ENCODE data around the gene MAP3K5.
"Not testable (repeated sequence)": the region's sequence is repeated elsewhere in the genome, so short reads cannot be mapped to it uniquely, and the experiment has no call there.

Gene MAP3K5

DNA sequence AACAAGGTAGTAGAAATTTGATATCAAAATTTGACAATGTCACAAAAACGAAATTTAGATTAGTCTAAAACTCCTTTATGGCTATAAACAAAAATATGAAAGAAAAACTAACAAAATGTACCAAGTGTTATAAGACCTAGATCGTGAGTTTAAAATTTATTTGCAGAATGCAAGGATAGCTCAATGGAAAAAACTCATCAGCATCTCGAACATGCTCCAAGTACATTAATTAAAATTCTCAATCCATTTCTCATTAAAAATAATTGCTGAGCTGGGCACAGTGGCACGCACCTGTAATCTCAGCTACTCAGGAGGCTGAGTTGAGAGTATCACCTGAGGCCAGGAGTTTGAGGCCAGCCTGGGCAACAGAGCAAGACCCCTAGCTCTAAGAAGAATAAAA lies 70.8 kb downstream of the MAP3K5 start:
- no peak for DNase-seq (ENCODE audit: low read depth)

DNA sequence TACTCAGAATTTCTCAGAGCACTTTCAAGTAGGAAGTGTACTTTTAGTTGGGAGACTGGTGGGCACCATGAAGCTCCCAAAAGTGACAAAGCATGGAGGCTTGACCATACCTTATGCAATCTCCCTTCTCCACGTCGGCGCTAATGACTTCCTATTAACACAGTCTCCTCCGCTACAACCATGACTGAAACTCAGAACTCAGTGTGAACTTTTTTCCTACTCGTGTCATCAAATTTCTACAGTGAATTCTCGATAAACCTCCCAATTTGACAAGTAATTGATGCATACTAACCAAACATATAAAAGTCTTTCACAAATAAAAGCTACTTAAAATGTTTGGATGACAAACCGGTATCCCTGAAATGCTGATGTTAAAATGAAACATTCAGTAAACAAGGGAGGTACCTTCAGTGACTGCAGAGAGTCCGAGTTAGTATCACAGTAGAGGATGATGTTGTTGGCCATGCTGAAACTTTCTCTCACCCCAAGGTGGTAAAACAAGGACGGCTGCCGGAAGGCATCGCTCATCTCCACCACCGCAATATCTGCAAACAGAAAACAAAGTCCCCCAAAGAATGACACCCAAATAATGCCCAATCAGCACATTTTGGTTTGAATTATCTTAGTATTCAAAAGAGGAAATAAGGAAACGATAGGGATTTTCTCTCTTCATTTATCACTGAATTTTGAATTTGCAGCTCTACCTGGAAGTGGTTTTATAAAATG lies 72.1 kb downstream of the MAP3K5 start:
- no peak for DNase-seq (ENCODE audit: low read depth)

DNA sequence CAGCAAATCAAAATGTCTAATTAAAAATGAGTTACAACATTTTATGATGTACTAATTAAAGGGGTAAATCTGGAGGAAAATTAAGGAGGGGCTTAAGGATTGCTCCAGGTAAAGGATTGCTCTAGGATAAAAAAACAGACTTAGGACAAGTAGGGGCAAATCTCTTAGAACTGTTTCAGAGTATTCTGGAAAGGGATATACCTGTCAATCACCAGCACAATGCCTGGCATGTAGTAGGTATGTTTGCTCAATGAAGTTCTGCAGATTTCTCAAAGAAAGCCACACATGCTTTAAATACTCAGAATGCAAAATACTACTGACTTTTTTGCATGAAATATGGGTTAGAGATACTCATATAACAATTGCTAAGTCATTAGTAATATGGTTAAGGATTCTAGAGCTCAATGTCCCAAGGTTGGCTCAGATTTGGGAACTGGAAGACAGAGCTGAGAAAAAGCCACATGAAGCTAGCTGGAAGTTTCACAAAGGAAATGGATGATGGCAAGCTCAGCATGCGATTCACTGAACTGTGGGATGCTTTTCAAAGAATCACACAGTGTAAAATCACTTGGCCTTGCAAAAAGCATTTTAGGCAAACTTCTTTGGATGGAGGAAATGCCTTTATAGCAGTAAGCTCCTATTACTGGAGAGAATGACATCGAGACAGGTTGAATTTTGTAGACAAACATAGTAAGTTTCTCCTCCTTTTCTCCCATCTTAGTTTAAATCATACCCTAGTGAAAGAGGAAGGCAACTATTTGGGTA lies 72.8 kb downstream of the MAP3K5 start:
- DNase-seq (ENCODE audit: low read depth), result no peak

DNA sequence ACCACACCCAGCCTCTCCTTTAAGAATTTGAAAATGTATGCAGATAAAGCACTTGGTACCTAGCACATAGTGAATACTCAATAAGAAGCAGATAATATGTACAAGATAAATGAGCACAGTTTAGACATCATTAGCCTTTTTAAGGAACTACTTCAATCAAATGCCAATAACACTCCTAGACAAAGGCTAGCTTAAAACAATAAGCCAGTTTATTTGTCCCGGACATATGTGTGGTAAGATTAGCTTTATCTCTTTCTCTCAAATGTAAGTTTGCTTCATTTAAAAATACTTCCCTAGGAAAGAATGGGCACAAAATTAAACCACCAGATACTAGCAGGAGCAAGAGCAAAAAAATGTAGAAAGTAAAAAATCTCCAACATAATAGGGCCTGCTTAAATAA lies 73.8 kb downstream of the MAP3K5 start:
- DNase-seq (ENCODE audit: low read depth), result no peak

DNA sequence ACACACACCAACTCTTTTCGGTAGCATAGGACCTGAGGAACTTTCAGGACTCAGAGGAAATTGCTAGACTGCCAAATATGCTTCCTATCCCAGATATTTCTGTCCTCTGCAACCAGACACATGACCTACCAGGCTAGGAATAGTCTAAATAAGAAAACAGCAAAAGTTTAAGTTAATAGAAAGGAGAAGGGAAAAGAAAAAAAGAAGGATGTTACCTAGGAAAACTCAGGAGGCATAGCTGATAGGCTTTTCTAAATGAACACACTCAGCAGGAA lies 74.6 kb downstream of the MAP3K5 start:
- DNase-seq (ENCODE audit: low read depth), result no peak

GRCh38 chr6:136716917-136717715 lies 75.2 kb downstream of the MAP3K5 start:
- DNase-seq (ENCODE audit: low read depth), result no peak

DNA sequence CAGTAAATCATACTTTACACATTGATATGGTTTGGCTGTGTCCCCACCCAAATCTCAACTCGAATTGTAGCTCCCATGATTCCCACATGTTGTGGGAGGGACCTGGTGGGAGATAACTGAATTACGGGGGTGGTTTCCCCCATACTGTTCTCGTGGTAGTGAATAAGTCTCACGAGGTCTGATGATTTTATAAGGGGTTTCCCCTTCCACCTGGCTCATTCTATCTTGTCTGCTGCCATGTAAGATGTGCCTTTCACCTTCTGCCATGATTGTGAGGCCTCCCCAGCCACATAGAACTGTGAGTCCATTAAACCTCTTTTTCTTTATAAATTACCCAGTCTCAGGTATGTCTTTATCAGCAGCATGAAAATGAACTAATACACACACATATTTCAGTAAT lies 79.6 kb downstream of the MAP3K5 start:
- DNase-seq (ENCODE audit: low read depth), result not testable (repeated sequence)

DNA sequence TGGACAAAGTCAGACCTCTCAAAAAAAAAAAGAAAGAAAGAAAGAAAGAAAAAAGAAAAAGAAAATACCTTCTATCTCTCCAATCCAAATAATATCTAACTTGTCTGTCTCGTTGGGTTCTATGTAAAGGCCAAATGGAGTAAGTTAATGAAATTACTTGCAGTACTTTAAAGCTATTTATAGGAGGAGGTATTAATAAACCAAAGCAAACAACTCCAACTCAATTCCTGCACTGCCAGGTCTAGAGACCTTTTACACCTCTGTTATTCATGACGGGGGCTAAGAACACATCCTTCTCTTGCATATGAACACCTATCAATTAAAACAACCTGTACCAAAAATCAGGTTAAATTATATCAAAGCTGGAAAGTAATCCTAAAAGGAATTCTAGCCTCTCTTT lies 80.6 kb downstream of the MAP3K5 start:
- no peak for DNase-seq (ENCODE audit: low read depth)

GRCh38 chr6:136710877-136711552 lies 81.3 kb downstream of the MAP3K5 start:
- DNase-seq (ENCODE audit: low read depth), result no peak

DNA sequence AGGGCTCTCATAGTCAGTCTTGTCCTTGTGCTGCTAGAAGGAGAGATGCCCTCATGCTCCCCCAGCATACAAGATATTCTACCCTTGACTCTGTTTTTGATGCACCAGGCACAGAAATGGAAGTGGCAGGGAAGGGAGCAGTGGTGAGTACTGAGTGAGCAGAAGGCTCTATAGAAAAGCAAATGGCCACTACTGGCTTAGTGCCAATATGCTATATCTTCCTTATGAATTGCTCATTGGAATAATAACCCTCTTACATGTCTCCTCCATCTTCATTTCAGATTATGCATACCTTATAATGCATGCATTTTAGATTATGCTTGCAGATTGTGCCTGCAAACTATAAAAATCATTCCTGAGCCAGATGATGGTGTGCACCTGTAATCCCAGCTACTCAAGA lies 82.8 kb downstream of the MAP3K5 start:
- DNase-seq (ENCODE audit: low read depth), result no peak

GRCh38 chr6:136706430-136706829 lies 85.8 kb downstream of the MAP3K5 start:
- DNase-seq (ENCODE audit: low read depth), result no peak

- DNase-seq (ENCODE audit: low read depth), result no peak
Measured at GRCh38 chr6:136703331-136703865, 88.9 kb downstream of the MAP3K5 start.

GRCh38 chr6:136701045-136701444 lies 91.2 kb downstream of the MAP3K5 start:
- no peak for DNase-seq (ENCODE audit: low read depth)

DNA sequence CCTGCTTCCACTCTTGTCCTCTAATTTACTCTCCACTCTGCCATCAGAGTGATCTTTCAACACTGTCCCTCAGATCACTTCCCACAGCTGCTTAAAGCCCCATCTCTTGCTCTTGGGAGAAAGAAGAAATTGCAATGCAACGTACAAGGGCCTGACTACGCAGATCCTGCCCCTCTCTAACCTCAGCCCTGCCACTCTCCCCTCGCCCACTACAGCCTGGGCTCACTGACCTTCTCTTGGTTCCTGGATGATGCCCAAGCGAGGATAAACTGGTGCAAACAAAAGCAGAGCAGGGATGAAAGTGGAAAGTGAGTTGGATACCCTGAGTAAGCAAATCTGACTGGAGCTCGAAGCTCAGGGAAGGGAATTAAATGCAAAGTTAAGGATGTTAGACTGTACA lies 92.9 kb downstream of the MAP3K5 start:
- no peak for DNase-seq (ENCODE audit: low read depth)

DNA sequence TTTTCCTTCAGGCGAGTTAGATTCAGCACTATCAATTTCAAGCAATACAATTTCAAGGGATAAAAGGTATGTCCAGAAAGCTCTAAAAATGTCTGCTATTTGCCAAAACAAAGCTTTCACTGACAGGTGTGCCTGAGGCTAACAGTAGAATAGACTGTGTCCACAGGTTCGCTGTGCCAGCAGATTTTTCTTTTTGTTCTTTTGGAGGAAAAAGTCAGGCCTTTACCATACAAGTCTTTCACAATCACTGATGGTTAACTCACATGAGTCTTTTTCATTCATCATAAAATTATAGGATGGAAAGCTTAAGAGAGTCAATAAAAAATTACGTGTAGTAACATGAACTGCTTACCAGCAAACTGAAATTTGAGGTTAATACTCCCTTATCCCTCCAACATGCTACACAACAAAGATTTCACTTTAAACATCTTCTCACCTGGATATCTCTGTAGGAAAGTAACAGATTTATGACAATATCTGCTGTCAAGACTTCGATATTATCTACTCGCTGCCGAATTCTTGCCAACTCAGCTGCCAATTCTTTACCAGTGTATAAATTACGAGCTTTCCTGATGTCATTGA lies 95.4 kb downstream of the MAP3K5 start:
- no peak for DNase-seq (ENCODE audit: low read depth)

DNA sequence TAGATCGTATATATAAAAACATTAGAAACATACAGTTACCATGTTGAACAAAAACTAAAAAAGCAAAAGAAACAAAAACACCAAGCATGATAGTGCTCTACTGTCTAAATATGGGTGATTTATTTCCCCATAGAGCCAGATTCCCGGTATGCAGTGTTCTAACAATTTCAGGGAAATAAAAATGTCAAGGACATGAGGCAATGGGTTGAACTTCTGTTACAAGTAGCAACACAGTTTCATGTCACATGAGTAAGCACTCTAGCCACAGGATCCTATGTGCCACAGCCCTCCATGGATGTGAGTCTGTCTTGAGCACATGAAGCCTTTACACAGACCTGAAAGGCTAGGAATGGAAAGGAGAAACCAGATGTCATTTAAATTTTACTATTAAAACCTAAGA lies 96.0 kb downstream of the MAP3K5 start:
- no peak for DNase-seq (ENCODE audit: low read depth)

DNA sequence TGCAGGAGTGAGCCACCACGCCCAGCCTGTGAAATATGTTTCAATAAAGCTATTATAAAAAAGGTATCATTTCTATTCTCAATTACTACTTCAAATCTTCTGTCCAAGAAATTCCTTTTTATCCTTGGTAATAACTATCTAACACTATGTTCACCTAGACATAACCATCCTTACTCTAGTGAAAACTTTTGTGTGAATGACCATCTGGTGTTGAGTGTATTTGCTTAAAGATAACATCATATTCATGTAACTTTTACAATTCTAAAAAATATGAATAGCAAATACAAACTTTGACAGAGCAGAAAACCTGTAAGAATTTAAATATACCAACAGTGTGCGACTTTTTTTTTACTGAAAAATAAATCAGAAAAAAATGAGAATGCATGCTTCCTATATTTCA lies 96.9 kb downstream of the MAP3K5 start:
- no peak for DNase-seq (ENCODE audit: low read depth)

DNA sequence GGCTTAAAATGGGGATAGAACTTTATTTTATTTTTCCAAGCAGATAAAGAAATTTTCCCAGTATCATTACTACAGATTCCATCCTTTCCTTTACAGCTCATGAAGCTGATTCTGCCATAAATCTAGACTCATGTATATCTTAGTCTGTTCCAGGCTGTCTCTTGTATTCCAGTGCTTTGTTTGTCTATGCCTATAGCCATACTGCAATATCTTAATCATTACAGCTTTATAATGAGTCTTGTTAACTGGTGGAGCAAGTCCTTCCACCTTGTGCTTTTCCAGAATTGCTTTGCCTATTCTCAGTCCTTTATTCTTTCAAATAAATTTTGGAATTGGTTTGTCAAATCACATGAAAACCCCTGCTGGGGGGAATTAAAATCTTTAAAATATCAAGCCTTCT lies 99.2 kb downstream of the MAP3K5 start:
- DNase-seq (ENCODE audit: low read depth), result no peak

- DNase-seq (ENCODE audit: low read depth), result not testable (repeated sequence)
Measured at GRCh38 chr6:136687894-136688293, 104.4 kb downstream of the MAP3K5 start.

DNA sequence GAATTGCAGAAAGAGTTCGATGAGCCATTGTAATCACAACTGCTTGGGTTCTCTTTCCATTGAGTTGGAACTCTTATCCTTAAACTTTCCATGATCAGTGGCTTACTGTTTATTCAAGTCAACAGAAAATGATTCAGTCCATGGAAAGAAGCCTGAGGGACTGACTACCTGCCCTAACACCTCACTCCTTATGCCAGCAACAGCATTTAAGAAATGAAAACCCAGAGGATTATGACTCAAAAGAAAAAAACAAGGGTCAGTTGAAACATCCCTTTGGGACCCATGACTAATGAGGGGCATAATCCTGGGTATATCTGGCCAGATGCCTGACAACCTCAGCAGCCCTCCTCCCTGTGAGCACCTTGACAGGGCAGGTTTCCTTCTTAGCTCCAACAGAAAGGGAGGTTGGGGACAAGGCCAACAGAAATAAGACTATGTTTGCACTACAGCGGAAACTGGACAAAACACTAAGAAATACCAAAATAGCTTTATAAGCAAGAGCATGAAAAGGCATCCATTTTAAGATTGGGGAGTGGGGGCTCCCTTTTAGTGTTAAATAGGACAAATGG lies 106.7 kb downstream of the MAP3K5 start:
- no peak for DNase-seq (ENCODE audit: low read depth)

DNA sequence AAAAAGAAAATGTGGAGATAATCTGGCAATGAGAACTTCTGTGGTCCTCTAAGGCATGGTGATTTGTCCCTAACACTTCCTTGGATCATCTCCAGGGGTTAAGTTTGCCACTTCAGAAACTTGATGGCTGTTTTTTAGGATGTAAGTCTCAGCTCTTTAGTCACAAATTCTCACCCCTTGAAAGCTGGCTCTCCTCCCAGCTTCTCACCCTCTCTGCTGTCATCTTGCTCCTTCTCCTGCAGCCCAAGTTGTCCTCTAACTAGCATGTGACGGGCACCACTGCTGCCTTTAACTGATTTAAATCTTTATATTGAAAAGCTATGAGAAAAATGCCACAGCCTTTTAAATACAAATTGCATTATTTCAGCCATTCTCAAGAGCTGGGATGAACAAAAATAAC lies 107.8 kb downstream of the MAP3K5 start:
- DNase-seq (ENCODE audit: low read depth), result no peak
